PC-3 (cell line): Measurements from ENCODE around the gene BCL2L12. TPM values are rescaled to one million over a fixed set of nuclear protein-coding genes. Genes with fewer than 3 reads are reported as not detected.
A peak's percentile ranks its signal among the peaks of the same experiment; 100 is the strongest.

Source experiments
- ATAC-seq: fragments of 200-7000 bp; cut with Tn5 transposase; 2 replicates; pipeline ENCODE4 v1.9.1; 2020; ENCODE audit warnings: mild to moderate bottlenecking, moderate library complexity
- BruUV-seq: library from RNA; stranded (reverse); fragments of 400-500 nt; replicated peaks from 2 replicates; lab custom pipeline; 2021; lab: Mats Ljungman, UMichigan
- CTCF ChIA-PET: fragments of 300-600 bp; sonication (Branson Sonifier 250); formaldehyde crosslinking; loops from one replicate; lab custom pipeline; 2022; ENCODE audit warnings: antibody characterized with exemption; lab: Charles Lee
- POLR2A ChIA-PET: fragments of 300-600 bp; sonication (Branson Sonifier 250); formaldehyde crosslinking; loops from one replicate; lab custom pipeline; 2022; ENCODE audit warnings: antibody characterized with exemption; ENCODE audit not compliant: unreplicated experiment; lab: Charles Lee
- DNase-seq: peaks from one replicate; pipeline ENCODE4 v3.0.0-alpha.2; 2015
- H2AFZ ChIP-seq: fragments of 300-600 bp; sonication (generic); 2 replicates; pipeline ENCODE4 v1.6.0; 2016; ENCODE audit warnings: antibody characterized with exemption, low read length
- H3F3A ChIP-seq: fragments of 300-600 bp; sonication (generic); one replicate; pipeline ENCODE4 v1.6.0; 2017; ENCODE audit warnings: antibody characterized with exemption, low read length, control low read depth, mild to moderate bottlenecking; ENCODE audit not compliant: unreplicated experiment
- H3K27ac ChIP-seq: fragments of 300-600 bp; sonication (generic); 2 replicates; pipeline ENCODE4 v1.5.1; 2016; ENCODE audit warnings: mild to moderate bottlenecking, low read length
- H3K27me3 ChIP-seq: fragments of 300-600 bp; sonication (generic); 2 replicates; pipeline ENCODE4 v1.6.1; 2016; ENCODE audit warnings: low read length, mixed read lengths
- H3K36me3 ChIP-seq: fragments of 300-600 bp; sonication (generic); 2 replicates; pipeline ENCODE4 v1.6.1; 2016; ENCODE audit warnings: low read depth, mixed run types, low read length, mixed read lengths
- H3K4me1 ChIP-seq: fragments of 300-600 bp; sonication (generic); 2 replicates; pipeline ENCODE4 v1.5.1; 2016; ENCODE audit warnings: low read length; ENCODE audit not compliant: insufficient read depth
- H3K4me2 ChIP-seq: fragments of 300-600 bp; sonication (generic); 2 replicates; pipeline ENCODE4 v1.6.0; 2016; ENCODE audit warnings: low read length
- H3K4me3 ChIP-seq: fragments of 300-600 bp; sonication (generic); 2 replicates; pipeline ENCODE4 v1.5.1; 2016; ENCODE audit warnings: mild to moderate bottlenecking, low read length, mixed read lengths
- H3K79me2 ChIP-seq: fragments of 300-600 bp; sonication (generic); 2 replicates; pipeline ENCODE4 v1.6.1; 2017; ENCODE audit warnings: low read length, mixed read lengths
- H3K9ac ChIP-seq: fragments of 300-600 bp; sonication (generic); 2 replicates; pipeline ENCODE4 v1.6.0; 2016; ENCODE audit warnings: mild to moderate bottlenecking, low read length
- H3K9me2 ChIP-seq: fragments of 300-600 bp; sonication (generic); replicated peaks from 2 replicates; pipeline ENCODE4 v1.6.1; 2016; ENCODE audit warnings: mixed run types, low read length, mixed read lengths
- H3K9me3 ChIP-seq: fragments of 300-600 bp; sonication (generic); 2 replicates; pipeline ENCODE4 v1.6.1; 2016; ENCODE audit warnings: low read length, mixed read lengths
- H4K20me1 ChIP-seq: fragments of 300-600 bp; sonication (generic); 2 replicates; pipeline ENCODE4 v1.6.1; 2016; ENCODE audit warnings: low read length, mixed read lengths
- CTCF ChIP-seq: fragments of 300-600 bp; sonication (generic); conservative IDR thresholded peaks from 2 replicates; pipeline ENCODE4 v1.5.1; 2017; ENCODE audit warnings: antibody characterized with exemption, low read depth, mild to moderate bottlenecking, low read length
- EZH2 ChIP-seq: fragments of 300-600 bp; sonication (generic); IDR thresholded peaks from one replicate; pipeline ENCODE4 v1.6.1; 2017; ENCODE audit warnings: antibody characterized with exemption, mild to moderate bottlenecking, low read length; ENCODE audit not compliant: unreplicated experiment
- EZH2phosphoT487 ChIP-seq: fragments of 300-600 bp; sonication (generic); IDR thresholded peaks from 2 replicates; pipeline ENCODE4 v1.6.1; 2018; ENCODE audit warnings: mild to moderate bottlenecking, antibody characterized with exemption, low read length, borderline replicate concordance
- intact Hi-C: fragments of 100-400 bp; cut with micrococcal nuclease; formaldehyde crosslinking; loops from 2 replicates; pipeline ENCODE4 v1.9.0; 2023
- total RNA-seq: library from RNA; depleted of rRNA; stranded (reverse); fragments of >200 nt; gene quantifications from 2 replicates; pipeline ENCODE4 v1.2.3, GENCODE V29; 2014

The BCL2L12 gene
- total RNA-seq, 1 experiment from 2014 or later = 104 TPM

- H3K9me3 ChIP-seq = no peaks in the 10 kb centered on the region
- intact Hi-C loops = loop anchor here (1.0 to 2.0 kb wide), 5 partner anchors 25 to 144 kb away; partner anchors contain the start of genes BCL2L12, IRF3 and RPS11
- no TSS peak for BruUV-seq
- H3K4me1 ChIP-seq = peaks cover 52% of the 10 kb centered on the region
- peak within 1 kb of the TSS; percentile 51 for H2AFZ ChIP-seq
- peaks cover 3% of the 10 kb centered on the region for H3F3A ChIP-seq
- no peak for TF ChIP-seq CTCF
- TF ChIP-seq EZH2 = no peak
- TF ChIP-seq EZH2phosphoT487 = no peak
- H3K4me2 ChIP-seq = peak within 1 kb of the TSS; percentile 96
- H3K9ac ChIP-seq = peak within 1 kb of the TSS; percentile 95
- peak within 1 kb of the TSS; percentile 97 for H3K27ac ChIP-seq
- peak; percentile 100 for DNase-seq
- peaks cover 42% of the 10 kb centered on the region for H3K79me2 ChIP-seq
- H3K36me3 ChIP-seq = peaks cover 3% of the 10 kb centered on the region; the same call in 1 of the 2 replicates
- no peaks in the 10 kb centered on the region for H3K27me3 ChIP-seq
- ATAC-seq = peak; percentile 65
- ChIA-PET CTCF (interaction anchor here (0.7 to 1.0 kb wide), 4 partner anchors 36 to 93 kb away, joined by 3 to 4 read pairs (median 4); no protein-coding TSS in a partner anchor), POLR2A (interaction anchor here (0.5 to 1.6 kb wide), 17 partner anchors 22 to 505 kb away, joined by 3 to 21 read pairs (median 4); partner anchors contain the start of genes AP2A1, BCL2L12, IRF3 and NOSIP)
- no peaks in the 10 kb centered on the region for H3K9me2 ChIP-seq
- H4K20me1 ChIP-seq = no peaks in the 10 kb centered on the region
- H3K4me3 ChIP-seq = peak within 1 kb of the TSS; percentile 75
These were observed 25.4 kb upstream of the BCL2L12 start, which contains the start of gene RRAS for GRCh38 chr19:49640113-49640898. RRAS (minus strand) TSS chr19:49640143; CDS start chr19:49640098, 45 bp downstream.

- H3K27me3 ChIP-seq = no peaks in the 10 kb centered on the region
- H3F3A ChIP-seq = peaks cover 3% of the 10 kb centered on the region
- intact Hi-C loops = loop anchor here (2.0 kb wide), 1 partner anchor 145 kb away; the partner anchor contains the start of gene RPS11
- no peaks in the 10 kb centered on the region for H4K20me1 ChIP-seq
- peak within 1 kb of the TSS; percentile 97 for H3K27ac ChIP-seq
- H3K9me3 ChIP-seq = no peaks in the 10 kb centered on the region
- peaks cover 52% of the 10 kb centered on the region for H3K4me1 ChIP-seq
- ATAC-seq (peak; percentile 46), DNase-seq (peak; percentile 100)
- H3K9me2 ChIP-seq = no peaks in the 10 kb centered on the region
- H3K36me3 ChIP-seq = peaks cover 10% of the 10 kb centered on the region; the same call in 1 of the 2 replicates
- peak within 1 kb of the TSS; percentile 98 for H3K4me3 ChIP-seq
- peak within 1 kb of the TSS; percentile 72 for H2AFZ ChIP-seq
- ChIA-PET CTCF (interaction anchor here (0.6 kb wide), 2 partner anchors 57 to 250 kb away, joined by 3 to 4 read pairs; no protein-coding TSS in a partner anchor), POLR2A (interaction anchor here (0.5 to 1.0 kb wide), 8 partner anchors 8 to 71 kb away, joined by 3 to 8 read pairs (median 5); partner anchors contain the start of genes NOSIP, PRMT1 and PRRG2)
- peak within 1 kb of the TSS; percentile 100 for H3K9ac ChIP-seq
- BruUV-seq = no TSS peak
- peaks cover 58% of the 10 kb centered on the region for H3K79me2 ChIP-seq
- TF ChIP-seq EZH2phosphoT487 = no peak
- TF ChIP-seq EZH2 = no peak
- TF ChIP-seq CTCF = no peak
- H3K4me2 ChIP-seq = peak within 1 kb of the TSS; percentile 96
These were observed 23.8 kb upstream of the BCL2L12 start, which contains the start of gene SCAF1 for GRCh38 chr19:49641688-49642491. SCAF1 (plus strand) TSS chr19:49642209; CDS start chr19:49645027, 2,818 bp downstream.
